H9 (cell line): ENCODE measurements around the gene PRKAG3. TPM values are rescaled to one million over a fixed set of nuclear protein-coding genes. Genes with fewer than 3 reads are reported as not detected.

Experiments used
- DNase-seq: peaks from one replicate; pipeline ENCODE4 v3.0.0-alpha.2; 2017
- H2AFZ ChIP-seq: one replicate; pipeline ENCODE4 v1.6.1; 2013; ENCODE audit warnings: mild to moderate bottlenecking, low read length, control low read depth, moderate library complexity
- H2AK5ac ChIP-seq: 2 replicates; pipeline ENCODE4 v1.6.1; 2013; ENCODE audit warnings: low read length, control low read depth, mixed read lengths; ENCODE audit not compliant: insufficient read length
- H2BK120ac ChIP-seq: one replicate; pipeline ENCODE4 v1.6.1; 2013; ENCODE audit warnings: low read depth, mild to moderate bottlenecking, low read length, control low read depth, inconsistent platforms; ENCODE audit not compliant: poor library complexity, severe bottlenecking
- H2BK12ac ChIP-seq: 2 replicates; pipeline ENCODE4 v1.6.1; 2013; ENCODE audit warnings: low read length, control low read depth, mixed read lengths, low read depth; ENCODE audit not compliant: insufficient read length
- H2BK15ac ChIP-seq: 2 replicates; pipeline ENCODE4 v1.6.1; 2013; ENCODE audit warnings: low read depth, low read length, control low read depth
- H2BK20ac ChIP-seq: one replicate; pipeline ENCODE4 v1.6.1; 2013; ENCODE audit warnings: low read depth, mild to moderate bottlenecking, low read length, control low read depth, inconsistent platforms; ENCODE audit not compliant: poor library complexity, severe bottlenecking
- H2BK5ac ChIP-seq: 2 replicates; pipeline ENCODE4 v1.6.1; 2013; ENCODE audit warnings: low read length, control low read depth, mixed read lengths; ENCODE audit not compliant: insufficient read length
- H3K14ac ChIP-seq: 2 replicates; pipeline ENCODE4 v1.6.1; 2013; ENCODE audit warnings: low read length, control low read depth; ENCODE audit not compliant: insufficient read depth
- H3K18ac ChIP-seq: 2 replicates; pipeline ENCODE4 v1.6.1; 2013; ENCODE audit warnings: low read depth, mild to moderate bottlenecking, mixed read lengths, low read length, control low read depth; ENCODE audit not compliant: insufficient read length
- H3K23ac ChIP-seq: 2 replicates; pipeline ENCODE4 v1.6.1; 2013; ENCODE audit warnings: low read length, control low read depth, mixed read lengths, low read depth; ENCODE audit not compliant: insufficient read length
- H3K23me2 ChIP-seq: 2 replicates; pipeline ENCODE4 v1.6.1; 2013; ENCODE audit warnings: low read depth, mild to moderate bottlenecking, mixed read lengths, low read length, control low read depth; ENCODE audit not compliant: insufficient read length, poor library complexity, severe bottlenecking
- H3K27ac ChIP-seq: 2 replicates; pipeline ENCODE4 v1.5.1; 2013; ENCODE audit warnings: low read length, control low read depth, mixed read lengths, low read depth; ENCODE audit not compliant: insufficient read length
- H3K27me3 ChIP-seq: 2 replicates; pipeline ENCODE4 v1.6.1; 2013; ENCODE audit warnings: low read length, control low read depth, inconsistent platforms; ENCODE audit not compliant: insufficient read depth
- H3K4ac ChIP-seq: 2 replicates; pipeline ENCODE4 v1.6.1; 2013; ENCODE audit warnings: low read depth, mild to moderate bottlenecking, control low read depth, inconsistent platforms, low read length, moderate library complexity
- H3K4me1 ChIP-seq: 2 replicates; pipeline ENCODE4 v1.6.1; 2013; ENCODE audit warnings: low read length, control low read depth, inconsistent platforms; ENCODE audit not compliant: insufficient read depth
- H3K4me2 ChIP-seq: 2 replicates; pipeline ENCODE4 v1.6.1; 2013; ENCODE audit warnings: low read length, control low read depth, mixed read lengths; ENCODE audit not compliant: insufficient read length, insufficient read depth
- H3K56ac ChIP-seq: 2 replicates; pipeline ENCODE4 v1.6.1; 2013; ENCODE audit warnings: low read depth, mild to moderate bottlenecking, mixed read lengths, low read length, control low read depth; ENCODE audit not compliant: insufficient read length
- H3K79me1 ChIP-seq: 2 replicates; pipeline ENCODE4 v1.6.1; 2013; ENCODE audit warnings: low read depth, mild to moderate bottlenecking, moderate library complexity, low read length, control low read depth, inconsistent platforms; ENCODE audit not compliant: insufficient read depth, poor library complexity, severe bottlenecking
- H3K79me2 ChIP-seq: 2 replicates; pipeline ENCODE4 v1.6.1; 2013; ENCODE audit warnings: low read length, control low read depth, inconsistent platforms; ENCODE audit not compliant: insufficient read depth
- H3K9ac ChIP-seq: 2 replicates; pipeline ENCODE4 v1.6.1; 2013; ENCODE audit warnings: low read length, control low read depth, mixed read lengths; ENCODE audit not compliant: insufficient read length; ENCODE audit errors: extremely low read depth
- H3K9me3 ChIP-seq: one replicate; pipeline ENCODE4 v1.6.1; 2013; ENCODE audit warnings: low read depth, low read length, inconsistent platforms; ENCODE audit not compliant: control insufficient read depth
- H3T11ph ChIP-seq: one replicate; pipeline ENCODE4 v1.6.1; 2013; ENCODE audit warnings: mild to moderate bottlenecking, low read length, control low read depth, inconsistent platforms
- H4K20me1 ChIP-seq: one replicate; pipeline ENCODE4 v1.6.1; 2013; ENCODE audit not compliant: control insufficient read depth, insufficient read length, insufficient read depth
- H4K5ac ChIP-seq: 2 replicates; pipeline ENCODE4 v1.6.1; 2013; ENCODE audit warnings: low read depth, mild to moderate bottlenecking, mixed read lengths, low read length, control low read depth; ENCODE audit not compliant: insufficient read length
- H4K8ac ChIP-seq: replicated peaks from 2 replicates; pipeline ENCODE4 v1.6.1; 2013; ENCODE audit warnings: low read length, control low read depth, mixed read lengths, low read depth; ENCODE audit not compliant: insufficient read length
- H4K91ac ChIP-seq: 2 replicates; pipeline ENCODE4 v1.6.1; 2013; ENCODE audit warnings: low read depth, mild to moderate bottlenecking, moderate library complexity, mixed read lengths, low read length, control low read depth; ENCODE audit not compliant: insufficient read length
- H3K27ac Mint-ChIP-seq, 3 experiments: 2 replicates in 2 of 3; 3 replicates in 1 of 3; pipeline ENCODE4 v1.8.0; 2020 to 2021; ENCODE audit warnings: mixed read lengths in 3 of 3, mild to moderate bottlenecking in 1 of 3, moderate library complexity in 1 of 3
- H3K27me3 Mint-ChIP-seq: 2 replicates; pipeline ENCODE4 v1.8.0; 2021; ENCODE audit warnings: low read depth, mild to moderate bottlenecking, moderate library complexity, mixed read lengths
- H3K36me3 Mint-ChIP-seq, 3 experiments: 2 replicates in 2 of 3; 3 replicates in 1 of 3; pipeline ENCODE4 v1.8.0; 2020 to 2021; ENCODE audit warnings: low read depth in 3 of 3, mixed read lengths in 3 of 3; ENCODE audit not compliant: insufficient read depth in 1 of 3
- H3K4me1 Mint-ChIP-seq, 2 experiments: 2 replicates each; pipeline ENCODE4 v1.8.0; 2020; ENCODE audit warnings: mixed read lengths in 2 of 2
- H3K4me3 Mint-ChIP-seq, 2 experiments: 2 replicates in 1 of 2; 3 replicates in 1 of 2; pipeline ENCODE4 v1.8.0; 2020 to 2021; ENCODE audit warnings: mild to moderate bottlenecking in 2 of 2, mixed read lengths in 2 of 2, moderate library complexity in 1 of 2
- H3K9me3 Mint-ChIP-seq, 2 experiments: 2 replicates in 1 of 2; 3 replicates in 1 of 2; pipeline ENCODE4 v1.8.0; 2020; ENCODE audit warnings: mild to moderate bottlenecking in 2 of 2, mixed read lengths in 2 of 2, moderate library complexity in 1 of 2
- WGBS: extraction: QIAGEN DNeasy Blood & Tissue Kit; methylation state at CpG from one replicate; pipeline ENCODE4 v1.1.7; 2013; ENCODE audit warnings: missing lambda C conversion rate, low lambda C conversion rate, mixed read lengths; ENCODE audit not compliant: insufficient read length; ENCODE audit errors: extremely low coverage; 5-methylcytosine and 5-hydroxymethylcytosine counted together
- total RNA-seq: library from RNA; stranded (reverse); gene quantifications from 2 replicates; pipeline ENCODE4 v1.2.1, GENCODE V29; 2021
- TF ChIP-seq, protein P1 (sequence below): fragments of 200-600 bp; sonication (generic); conservative IDR thresholded peaks from 3 replicates; pipeline ENCODE4 v1.8.0; 2021; ENCODE audit warnings: antibody characterized with exemption, mild to moderate bottlenecking

PRKAG3 gene
- total RNA-seq, 1 experiment from 2014 or later = not detected

DNA sequence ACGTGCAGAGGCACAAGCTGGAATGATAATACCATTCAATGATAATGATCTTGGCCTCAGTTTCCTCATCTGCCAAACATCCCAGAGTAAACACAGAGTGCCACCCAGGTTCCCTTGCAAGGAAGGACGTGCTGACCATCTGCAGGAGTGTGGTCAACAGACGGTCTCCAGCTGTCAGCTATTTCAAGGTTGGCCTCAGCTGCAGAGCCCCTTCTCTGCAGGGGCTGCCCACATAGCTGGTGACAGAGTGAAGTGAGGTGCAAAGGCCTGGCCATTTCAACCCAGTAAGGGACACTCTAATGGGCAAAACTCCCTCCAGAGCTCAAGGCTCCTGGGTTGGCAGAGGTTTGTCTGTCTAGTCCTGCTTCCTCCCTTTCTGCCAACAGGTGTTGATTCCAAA is 19.7 kb upstream of the PRKAG3 start:
- Histone ChIP-seq H3K18ac (no peak overlapping the region), H3K4me2 (no peak overlapping the region), H3K79me2 (no peaks in the 10 kb centered on the region), H3K23me2 (no peaks in the 10 kb centered on the region), H2AFZ (no peak overlapping the region), H3K27me3 (peaks cover 30% of the 10 kb centered on the region), H3K9me3 (no peaks in the 10 kb centered on the region), H3K79me1 (no peaks in the 10 kb centered on the region), H2BK120ac (no peak overlapping the region), H2BK12ac (no peak overlapping the region), H3K14ac (no peak overlapping the region), H2BK5ac (no peak overlapping the region), H4K8ac (no peak overlapping the region), H2BK20ac (no peak overlapping the region), H3K9ac (no peak overlapping the region), H2AK5ac (no peak overlapping the region), H3T11ph (no peak overlapping the region), H4K5ac (no peak overlapping the region), H3K4ac (no peak overlapping the region), H2BK15ac (no peak overlapping the region), H4K20me1 (no peaks in the 10 kb centered on the region), H3K56ac (no peak overlapping the region), H3K27ac (no peak overlapping the region), H3K23ac (no peak overlapping the region), H3K4me1 (no peaks in the 10 kb centered on the region; the same call in 1 of the 2 replicates), H4K91ac (no peak overlapping the region)
- Mint-ChIP-seq H3K4me1 (peaks cover 20 to 30% of the 10 kb centered on the region in 2 experiments), H3K4me3 (no peak overlapping the region), H3K27me3 (peaks cover 51% of the 10 kb centered on the region), H3K9me3 (peaks cover 9 to 13% of the 10 kb centered on the region in 2 experiments), H3K36me3 (peaks cover 6 to 9% (median 8%) of the 10 kb centered on the region in 3 experiments; a peak in 5 of 7 replicates), H3K27ac (no peak overlapping the region)
- no CpG with 5 or more reads among the region's 3 CpGs for WGBS
- TF ChIP-seq, protein P1, sequence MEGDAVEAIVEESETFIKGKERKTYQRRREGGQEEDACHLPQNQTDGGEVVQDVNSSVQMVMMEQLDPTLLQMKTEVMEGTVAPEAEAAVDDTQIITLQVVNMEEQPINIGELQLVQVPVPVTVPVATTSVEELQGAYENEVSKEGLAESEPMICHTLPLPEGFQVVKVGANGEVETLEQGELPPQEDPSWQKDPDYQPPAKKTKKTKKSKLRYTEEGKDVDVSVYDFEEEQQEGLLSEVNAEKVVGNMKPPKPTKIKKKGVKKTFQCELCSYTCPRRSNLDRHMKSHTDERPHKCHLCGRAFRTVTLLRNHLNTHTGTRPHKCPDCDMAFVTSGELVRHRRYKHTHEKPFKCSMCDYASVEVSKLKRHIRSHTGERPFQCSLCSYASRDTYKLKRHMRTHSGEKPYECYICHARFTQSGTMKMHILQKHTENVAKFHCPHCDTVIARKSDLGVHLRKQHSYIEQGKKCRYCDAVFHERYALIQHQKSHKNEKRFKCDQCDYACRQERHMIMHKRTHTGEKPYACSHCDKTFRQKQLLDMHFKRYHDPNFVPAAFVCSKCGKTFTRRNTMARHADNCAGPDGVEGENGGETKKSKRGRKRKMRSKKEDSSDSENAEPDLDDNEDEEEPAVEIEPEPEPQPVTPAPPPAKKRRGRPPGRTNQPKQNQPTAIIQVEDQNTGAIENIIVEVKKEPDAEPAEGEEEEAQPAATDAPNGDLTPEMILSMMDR = no peak
- no peak for DNase-seq
